ENCODE results near the gene BSN.

DNA sequence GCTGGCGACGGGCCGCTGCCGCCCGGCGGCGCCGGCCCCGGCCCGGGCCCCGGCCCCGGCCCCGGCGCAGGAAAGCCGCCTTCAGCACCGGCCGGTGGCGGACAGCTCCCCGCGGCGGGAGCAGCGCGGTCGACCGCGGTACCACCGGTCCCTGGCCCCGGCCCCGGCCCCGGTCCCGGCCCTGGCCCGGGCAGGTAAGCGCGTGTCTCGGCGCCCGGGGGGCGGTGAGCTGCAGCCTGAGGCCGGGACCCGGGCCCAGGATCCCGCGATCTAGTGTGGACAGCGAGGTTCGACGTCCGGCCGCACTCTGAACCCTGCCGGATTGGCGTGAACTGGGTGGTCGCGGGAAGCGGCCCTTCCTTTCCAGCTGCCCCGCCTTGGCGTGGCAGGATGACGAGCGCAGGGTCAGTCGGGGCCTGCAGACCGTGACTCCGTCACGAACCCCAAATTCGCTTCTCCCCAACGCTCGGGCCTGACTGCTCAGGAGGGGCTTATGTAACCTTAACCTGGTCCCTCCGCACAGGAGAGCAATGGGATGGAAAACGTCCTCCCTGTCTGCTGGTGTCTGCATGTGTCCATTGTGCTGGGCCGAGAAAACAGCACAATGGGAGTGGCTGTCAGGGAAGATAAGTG is 472 bp downstream of the BSN start:
- TF ChIP-seq CTCF (IDR thresholded peaks at IDR 0.05), result no peak
- TF ChIP-seq POLR2A (IDR thresholded peaks at IDR 0.05), result no peak

Measured in heart left ventricle (tissue), 13 donors.